Stimulated activated CD8-positive, alpha-beta memory T cell treated with anti-CD3 and anti-CD28 coated beads, Interleukin-12 subunit alpha, Interleukin-12 subunit beta, amount 100 ng/mL, for 24 hours (primary cell): ENCODE measurements around the gene PKP4.

ENCODE experiments used
- DNase-seq: peaks from one replicate; pipeline ENCODE4 v3.0.0-alpha.2; 2020; ENCODE audit errors: extremely low read depth

PKP4 gene

DNA sequence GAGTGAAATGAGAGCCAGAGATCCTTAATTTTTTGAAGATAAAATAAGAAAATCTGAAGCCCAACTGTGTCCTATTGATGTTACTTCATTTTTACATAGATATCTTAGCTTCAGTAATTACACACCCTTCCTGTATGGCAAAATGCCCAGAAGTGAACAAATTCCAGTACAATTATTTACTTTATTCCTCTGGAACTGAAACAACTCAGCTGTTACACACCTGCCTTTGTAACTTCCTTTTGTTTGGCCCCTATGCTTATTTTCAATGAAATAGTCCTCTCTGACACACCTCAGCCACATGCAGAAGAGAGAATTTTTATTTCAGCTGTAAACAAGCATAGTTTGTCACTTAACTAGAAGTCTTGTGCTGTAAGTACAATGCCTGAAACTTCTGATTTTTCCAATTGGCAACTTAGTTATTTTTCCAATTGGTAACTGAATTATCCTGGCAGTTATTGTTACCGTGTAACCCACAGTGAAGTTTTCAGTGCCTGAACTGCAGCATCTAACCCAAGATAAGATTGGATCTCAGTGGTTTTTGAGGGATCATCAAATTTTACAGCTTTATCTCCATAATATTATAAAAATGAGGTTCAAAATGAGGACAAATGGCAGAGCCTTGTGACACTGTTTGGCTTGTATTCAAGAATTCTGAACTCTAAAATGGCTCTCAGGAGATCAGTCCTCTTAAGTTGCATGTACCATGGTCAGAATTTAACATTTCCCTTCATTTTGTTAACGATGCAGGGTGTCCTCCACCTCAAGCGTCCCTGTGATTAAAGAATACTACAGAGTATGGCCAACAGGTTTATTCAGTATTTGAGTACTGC, 82.6 kb downstream of the PKP4 start:
- no peak for DNase-seq

GRCh38 chr2:158542577-158542976, 85.8 kb downstream of the PKP4 start:
- no peak for DNase-seq

GRCh38 chr2:158543957-158544356, 87.2 kb downstream of the PKP4 start:
- no peak for DNase-seq

GRCh38 chr2:158544998-158545397, 88.2 kb downstream of the PKP4 start:
- no peak for DNase-seq

DNA sequence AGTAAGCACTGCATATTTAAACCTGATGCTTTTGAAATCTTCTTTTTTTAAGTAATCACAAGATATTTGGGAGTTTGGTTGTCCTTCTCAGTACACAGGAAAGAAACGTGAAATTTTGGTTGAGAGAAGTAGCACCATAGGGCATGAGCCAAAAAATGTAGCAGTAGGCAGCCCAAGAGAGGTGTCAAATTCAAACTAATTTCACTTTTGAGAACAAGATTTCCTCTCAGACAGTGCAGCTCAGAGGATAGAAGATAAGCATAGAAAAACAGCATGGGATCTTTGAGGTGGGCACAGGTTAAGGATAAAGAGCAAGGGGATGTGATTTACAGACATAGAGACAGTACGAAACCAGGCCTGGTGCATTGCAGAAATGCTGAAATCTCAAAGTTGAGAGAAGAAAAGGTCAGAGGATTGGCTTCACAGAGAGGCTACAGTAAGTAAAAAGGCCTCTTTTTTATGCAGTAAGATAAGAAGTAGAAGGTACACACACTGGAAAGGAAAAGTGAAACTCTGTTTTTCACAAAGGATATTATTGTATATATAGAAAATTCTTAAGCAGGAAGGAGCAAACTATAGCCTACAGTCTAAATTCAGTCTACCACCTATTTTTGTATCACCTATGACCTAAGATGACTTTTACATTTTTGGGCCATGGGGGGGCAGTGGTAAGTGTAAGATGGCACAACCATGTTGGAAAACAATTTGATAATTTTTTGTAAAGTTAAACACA, 89.8 kb downstream of the PKP4 start:
- no peak for DNase-seq

GRCh38 chr2:158553257-158553656, 96.5 kb downstream of the PKP4 start:
- no peak for DNase-seq

DNA sequence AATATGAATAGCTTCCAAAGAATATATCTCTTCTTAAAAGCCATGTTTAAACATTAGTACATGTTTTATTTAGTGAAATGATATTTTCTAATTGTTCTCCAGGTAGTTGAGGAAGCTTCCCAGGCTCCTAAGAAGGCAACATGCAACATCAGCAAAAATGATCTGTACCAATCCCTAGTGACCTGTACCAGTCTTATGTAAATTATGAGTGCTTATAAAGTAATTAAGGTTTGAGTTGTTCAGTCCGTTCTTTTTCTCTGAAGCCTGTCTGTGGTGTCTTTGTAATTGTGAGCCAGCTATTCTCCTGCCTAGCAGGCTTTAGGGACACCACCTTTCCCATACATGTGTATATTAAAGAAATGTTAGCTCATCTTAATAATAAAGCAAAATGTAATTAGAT, 98.2 kb downstream of the PKP4 start:
- DNase-seq, result no peak

GRCh38 chr2:158556124-158556523, 99.4 kb downstream of the PKP4 start:
- no peak for DNase-seq

DNA sequence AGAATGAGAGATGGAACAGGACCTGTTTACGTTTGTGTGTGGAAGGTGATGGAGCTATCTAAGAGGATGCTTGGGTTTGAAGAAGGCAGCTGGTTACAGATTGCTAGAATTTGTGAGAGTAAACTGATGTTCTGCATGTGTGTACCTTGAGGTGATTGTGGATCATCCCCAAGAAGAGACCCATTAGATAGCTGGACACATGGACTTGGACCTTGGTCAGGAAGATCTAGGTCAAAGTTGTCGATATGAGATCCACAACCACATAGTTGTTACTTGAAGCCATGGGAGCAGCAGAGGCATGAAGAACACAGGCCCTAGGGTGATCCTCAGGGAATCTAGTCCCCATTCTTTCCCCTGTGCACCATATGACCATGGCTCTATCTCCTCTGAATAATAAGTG, 101.0 kb downstream of the PKP4 start:
- no peak for DNase-seq

GRCh38 chr2:158559252-158559651, 102.5 kb downstream of the PKP4 start:
- DNase-seq, result no peak

GRCh38 chr2:158560259-158560658, 103.5 kb downstream of the PKP4 start:
- no peak for DNase-seq

DNA sequence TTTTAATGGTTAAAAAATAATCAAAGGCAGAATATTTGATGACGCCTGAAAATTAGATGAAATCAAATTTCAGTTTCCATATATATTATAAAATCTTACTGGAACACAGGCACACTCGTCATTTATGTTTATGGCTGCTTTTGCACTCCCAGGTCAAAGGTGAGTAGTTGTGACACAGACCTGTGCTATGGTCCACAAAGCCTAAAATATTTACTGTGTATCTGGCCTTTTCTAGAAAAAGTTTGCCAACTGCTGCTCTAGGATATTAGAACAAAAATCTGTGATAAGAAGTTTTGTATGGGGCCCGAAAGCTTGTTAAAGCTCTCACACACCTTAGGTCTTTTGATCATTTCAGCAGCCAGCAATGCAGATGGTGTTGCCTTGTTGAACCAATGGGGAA, 104.3 kb downstream of the PKP4 start:
- DNase-seq, result no peak

- DNase-seq, result no peak
These were observed 110.5 kb downstream of the PKP4 start for GRCh38 chr2:158567208-158567607.

DNA sequence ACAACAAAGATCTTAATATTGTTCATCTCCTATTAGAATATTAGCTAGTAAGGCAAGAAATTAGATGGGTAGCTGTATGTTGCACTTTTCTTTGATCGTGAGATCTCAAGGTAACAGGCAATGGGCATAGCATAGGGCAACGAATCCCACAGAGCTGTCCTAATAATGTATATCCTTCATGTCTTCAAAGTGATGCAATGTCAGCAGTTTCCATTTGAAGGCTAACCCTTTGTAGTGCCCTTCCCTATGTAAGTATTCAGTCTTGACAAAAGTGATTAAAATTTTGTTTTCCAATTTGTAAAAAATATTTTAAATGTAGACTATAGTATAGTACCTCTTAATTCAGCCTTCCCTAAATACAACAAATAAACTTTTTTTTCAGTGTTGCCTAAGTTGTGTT, 112.5 kb downstream of the PKP4 start:
- DNase-seq, result no peak

GRCh38 chr2:158570869-158571268, 114.1 kb downstream of the PKP4 start:
- DNase-seq, result no peak

- DNase-seq, result no peak
These were observed 117.0 kb downstream of the PKP4 start for GRCh38 chr2:158573739-158574138.

DNA sequence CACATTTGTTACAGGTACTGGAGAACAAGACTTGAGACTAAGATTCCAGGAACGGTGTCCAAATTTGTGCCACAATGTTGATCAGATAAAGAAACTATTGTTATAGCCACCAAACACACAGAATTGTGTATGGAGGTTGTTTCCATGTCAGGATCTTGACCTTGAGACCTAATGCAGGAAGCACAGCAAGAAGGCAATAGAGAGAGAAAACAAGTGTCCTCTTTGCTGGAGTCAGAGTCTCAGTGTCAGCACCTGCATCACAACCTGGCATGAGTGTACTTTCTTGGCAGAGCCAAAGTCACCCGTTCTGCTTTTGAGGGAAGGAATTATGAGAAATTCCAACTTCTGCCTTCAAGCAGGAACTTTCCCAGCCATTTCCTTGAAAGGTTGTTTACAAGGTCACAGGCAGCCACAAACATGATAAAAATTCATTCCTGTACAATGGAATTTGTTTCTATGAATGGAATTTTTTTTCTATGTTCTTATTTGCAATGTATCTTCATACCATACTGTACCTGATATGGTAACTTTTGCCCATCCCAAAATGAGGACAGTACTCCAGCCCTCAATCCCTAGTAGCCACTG, 118.4 kb downstream of the PKP4 start:
- DNase-seq, result no peak

GRCh38 chr2:158577141-158577540, 120.4 kb downstream of the PKP4 start:
- no peak for DNase-seq

DNA sequence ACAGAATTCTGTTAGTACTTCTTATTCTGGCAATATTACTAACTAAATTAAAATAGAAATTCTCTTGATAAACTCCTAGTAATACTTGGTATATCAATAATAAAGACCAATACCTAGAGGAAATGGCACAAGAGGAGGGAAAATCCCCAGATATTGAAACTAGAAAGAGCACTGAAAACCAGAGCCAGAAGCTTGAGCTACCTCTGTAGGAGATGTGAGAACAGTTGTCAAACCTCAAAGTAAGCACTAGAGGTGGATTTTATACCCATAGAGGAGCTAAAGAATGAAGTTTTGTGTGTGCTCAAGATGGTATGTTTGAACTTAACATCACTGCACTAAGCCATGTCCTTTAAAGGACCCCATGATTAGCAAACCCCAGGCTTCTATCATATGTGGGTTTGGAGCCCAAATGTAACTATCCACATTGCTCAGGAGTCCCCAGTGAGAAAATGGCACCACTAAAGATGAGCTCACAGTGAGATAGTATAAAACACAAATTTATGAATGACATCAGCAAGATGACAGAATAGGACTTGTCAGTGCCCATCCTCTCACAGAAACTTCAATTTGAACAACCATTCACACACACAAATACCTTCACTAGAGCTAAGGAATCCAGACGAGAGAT, 122.1 kb downstream of the PKP4 start:
- no peak for DNase-seq

- no peak for DNase-seq
These were observed 123.2 kb downstream of the PKP4 start for GRCh38 chr2:158579928-158580327.

DNA sequence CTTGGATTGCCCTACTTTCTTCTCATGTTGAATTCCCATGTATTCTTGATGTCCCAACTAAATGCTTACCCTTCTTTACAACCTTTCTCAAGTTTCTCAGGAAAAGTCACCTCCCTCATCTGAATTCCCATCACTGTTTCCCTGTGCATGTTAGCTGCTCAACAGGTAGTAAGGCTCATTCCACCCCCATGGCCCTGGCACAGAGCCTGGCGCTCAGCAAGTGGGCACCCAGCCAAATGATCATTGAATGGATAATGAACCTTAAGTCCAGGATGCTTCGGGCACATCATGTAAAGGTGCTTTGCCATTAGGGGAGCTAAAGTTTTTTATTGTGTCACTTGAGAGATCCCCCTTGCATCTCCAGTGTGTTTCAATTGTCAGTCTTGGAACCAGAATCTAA, 124.0 kb downstream of the PKP4 start:
- no peak for DNase-seq

GRCh38 chr2:158582670-158583069, 125.9 kb downstream of the PKP4 start:
- no peak for DNase-seq
